HepG2 (cell line): ENCODE results near the gene THRAP3. TPM values are rescaled to one million over a fixed set of nuclear protein-coding genes. Genes with fewer than 3 reads are reported as not detected.

Source experiments
- ATAC-seq: fragments of 200-7000 bp; cut with Tn5 transposase; 3 replicates; pipeline ENCODE4 v1.9.1; 2020; ENCODE audit warnings: mild to moderate bottlenecking, moderate library complexity
- BruUV-seq: library from RNA; stranded (reverse); fragments of 400-500 nt; replicated peaks from 2 replicates; lab custom pipeline; 2021; lab: Mats Ljungman, UMichigan
- CTCF ChIA-PET: fragments of 300-600 bp; formaldehyde crosslinking; extraction: SDS; loops from one replicate; lab custom pipeline; 2021; ENCODE audit warnings: low total read pairs, inconsistent platforms, low intra/inter-chr PET ratio; lab: Yijun Ruan, JAX
- POLR2A ChIA-PET: fragments of 350-600 bp; sonication (Branson Sonifier 250); formaldehyde crosslinking; loops from one replicate; lab custom pipeline; 2020; ENCODE audit warnings: antibody characterized with exemption, inconsistent platforms; lab: Yijun Ruan, JAX
- DNase-seq: peaks from one replicate; pipeline ENCODE4 v3.0.0-alpha.2; 2015; ENCODE audit warnings: low spot score
- FAIRE-seq: peaks from 3 replicates; lab custom pipeline; 2011; peaks lifted over from hg19 to GRCh38; lab: Jason Lieb, UNC
- H2AFZ ChIP-seq: one replicate; pipeline ENCODE4 v1.6.1; 2011; ENCODE audit warnings: low read length, inconsistent platforms
- H3K27ac ChIP-seq: fragments of 300-600 bp; 3 replicates; pipeline ENCODE4 v1.8.0; 2011; ENCODE audit warnings: mixed run types, mild to moderate bottlenecking, mixed read lengths, low read length, inconsistent platforms; ENCODE audit not compliant: insufficient read depth; ENCODE audit errors: extremely low read length
- H3K27me3 ChIP-seq, 2 experiments: fragments of 200-600 bp in 1 of 2; 2 replicates in 1 of 2; 3 replicates in 1 of 2; pipeline versions ENCODE4 v1.6.0 to v1.8.0; 2011; ENCODE audit warnings: low read length in 2 of 2, mild to moderate bottlenecking in 2 of 2, moderate library complexity in 2 of 2, inconsistent platforms in 1 of 2; ENCODE audit not compliant: insufficient read depth in 2 of 2, control insufficient read depth in 1 of 2
- H3K36me3 ChIP-seq, 2 experiments: fragments of 200-600 bp in 1 of 2; replicated peaks in 1 of 2; 2 replicates in 1 of 2; 3 replicates in 1 of 2; pipeline versions ENCODE4 v1.5.1 to v1.8.0; 2011; ENCODE audit warnings: low read length in 2 of 2, inconsistent platforms in 1 of 2; ENCODE audit not compliant: insufficient read depth in 2 of 2, control insufficient read depth in 1 of 2
- H3K4me1 ChIP-seq: 2 replicates; pipeline ENCODE4 v1.5.1; 2012; ENCODE audit warnings: low read length, inconsistent platforms; ENCODE audit not compliant: insufficient read depth
- H3K4me2 ChIP-seq: 2 replicates; pipeline ENCODE4 v1.6.0; 2011; ENCODE audit warnings: low read depth, low read length, inconsistent platforms
- H3K4me3 ChIP-seq, 3 experiments: fragments of 200-600 bp in 1 of 3; sonication (generic), shearing (Covaris generic) in 1 of 3; replicated peaks in 1 of 3; 2 replicates each; pipeline ENCODE4 v1.5.1; 2011 to 2016; ENCODE audit warnings: low read length in 3 of 3, inconsistent platforms in 2 of 3, low read depth in 2 of 3, mild to moderate bottlenecking in 2 of 3, control low read depth in 1 of 3, mixed read lengths in 1 of 3; ENCODE audit not compliant: insufficient read depth in 1 of 3
- H3K79me2 ChIP-seq: one replicate; pipeline ENCODE4 v1.6.1; 2011; ENCODE audit warnings: low read length, inconsistent platforms; ENCODE audit not compliant: insufficient read depth
- H3K9ac ChIP-seq: 2 replicates; pipeline ENCODE4 v1.6.0; 2011; ENCODE audit warnings: mild to moderate bottlenecking, low read depth, low read length, inconsistent platforms; ENCODE audit not compliant: insufficient read depth
- H3K9me3 ChIP-seq: 2 replicates; pipeline ENCODE4 v1.5.1; 2012; ENCODE audit warnings: mild to moderate bottlenecking, low read length
- H4K20me1 ChIP-seq: 2 replicates; pipeline ENCODE4 v1.6.0; 2011; ENCODE audit warnings: inconsistent platforms, mild to moderate bottlenecking, low read length, moderate library complexity; ENCODE audit not compliant: insufficient read depth
- AGO2 ChIP-seq: fragments of 200-400 bp; formaldehyde crosslinking; optimal IDR thresholded peaks from 2 replicates; pipeline ENCODE3; 2017; ENCODE audit warnings: mild to moderate bottlenecking, low read depth, low read length, moderate library complexity
- NCOA1 ChIP-seq: sonication (generic); formaldehyde crosslinking; IDR thresholded peaks from 2 replicates; pipeline ENCODE4 v1.9.0; 2021; ENCODE audit warnings: missing genetic modification reagents
- NFRKB ChIP-seq: fragments of 450-650 bp; IDR thresholded peaks from 2 replicates; pipeline ENCODE4 v1.6.1; 2017
- PCBP2 ChIP-seq: fragments of 200-400 bp; formaldehyde crosslinking; optimal IDR thresholded peaks from 2 replicates; pipeline ENCODE3; 2018; ENCODE audit warnings: low read length, low read depth; ENCODE audit not compliant: poor library complexity, severe bottlenecking
- RBFOX2 ChIP-seq: fragments of 200-400 bp; formaldehyde crosslinking; IDR thresholded peaks from 2 replicates; pipeline ENCODE4 v1.6.1; 2017; ENCODE audit warnings: low read depth, mild to moderate bottlenecking, low read length
- ZBTB33 ChIP-seq: sonication (generic); formaldehyde crosslinking; IDR thresholded peaks from 2 replicates; pipeline ENCODE4 v1.4.0; 2020; ENCODE audit warnings: missing genetic modification reagents
- ZNF432 ChIP-seq: sonication (generic); formaldehyde crosslinking; IDR thresholded peaks from 2 replicates; pipeline ENCODE4 v1.5.0; 2020; ENCODE audit warnings: missing genetic modification reagents, mild to moderate bottlenecking, borderline replicate concordance
- WGBS: methylation state at CpG from one replicate; pipeline ENCODE4 v1.1.6; 2017; ENCODE audit warnings: low lambda C conversion rate; 5-methylcytosine and 5-hydroxymethylcytosine counted together
- in situ Hi-C: cut with HindIII; loops from 2 replicates; pipeline ENCODE4 v1.10.0; 2017; ENCODE audit warnings: low pct_unique_long_range_greater_than_20kb; ENCODE audit not compliant: extremely low pct_ligation_motif_present
- intact Hi-C: fragments of 100-400 bp; cut with micrococcal nuclease; formaldehyde crosslinking; loops from one replicate; pipeline ENCODE4 v1.10.0; 2022; ENCODE audit not compliant: unreplicated experiment
- polyA plus RNA-seq, 8 experiments: library from polyadenylated mRNA; depleted of rRNA in 3 of 8; stranded (reverse) in 7 of 8; unstranded in 1 of 8; fragments of >200 nt; fragmentation: Illumina TruSeq in 4 of 8; extraction: Trizol in 4 of 8; gene quantifications; 2 replicates each; pipeline versions ENCODE4 v1.2.1 to v1.2.3, GENCODE V29; 2011 to 2016; ENCODE audit warnings: low read depth in 4 of 8, missing spikeins in 1 of 8, mixed read lengths in 1 of 8; ENCODE audit not compliant: insufficient read depth in 1 of 8
- total RNA-seq, 5 experiments: library from RNA; depleted of rRNA; stranded (reverse); fragments of >200 nt; fragmentation: Illumina TruSeq; extraction: Trizol; gene quantifications; 2 replicates each; pipeline ENCODE4 v1.2.3, GENCODE V29; 2016; ENCODE audit warnings: low read depth in 1 of 5

The THRAP3 gene
- total and polyA plus RNA-seq, 2 of the 13 experiments (the other 11 are each of a cell fraction or from before 2014, with no cell fraction given): 45.0 to 92.6 TPM

GRCh38 chr1:36321119-36321951 is 97.1 kb downstream of the THRAP3 start:
- H3K9ac ChIP-seq: no peak overlapping the region
- H3K79me2 ChIP-seq: no peaks in the 10 kb centered on the region
- FAIRE-seq: no peak
- H3K9me3 ChIP-seq: no peaks in the 10 kb centered on the region
- no peak overlapping the region for H3K4me3 ChIP-seq
- no peaks in the 10 kb centered on the region; a peak in 1 of 5 replicates for H3K27me3 ChIP-seq
- ChIA-PET CTCF (no interaction called here), POLR2A (no interaction called here)
- peaks cover 22% of the 10 kb centered on the region for H3K4me1 ChIP-seq
- no peak for ATAC-seq
- in situ Hi-C loops: no loop called here
- TF ChIP-seq RBFOX2: peak; percentile 44; the same call in 1 of the 2 replicates
- peak; percentile 58 for TF ChIP-seq ZBTB33
- no peak for TF ChIP-seq NCOA1 (CRISPR knock-in tag)
- no peak for TF ChIP-seq NFRKB
- no peak for TF ChIP-seq PCBP2
- no peak for TF ChIP-seq ZNF432
- TF ChIP-seq AGO2: peak; percentile 18
- no peaks in the 10 kb centered on the region for H4K20me1 ChIP-seq
- DNase-seq: no peak
- no peak overlapping the region for H2AFZ ChIP-seq
- TSS peak; percentile 14 for BruUV-seq
- H3K4me2 ChIP-seq: no peak overlapping the region
- H3K27ac ChIP-seq: no peak overlapping the region
- H3K36me3 ChIP-seq: no peaks in the 10 kb centered on the region
- WGBS: 97% methylated on average over 39 of the region's 59 CpGs
- intact Hi-C loops: no loop called here
